Tongue (tissue), 2 donors: ENCODE data around the gene CDKN2AIPNL. TPM values are rescaled to one million over a fixed set of nuclear protein-coding genes. Genes with fewer than 3 reads are reported as not detected.
"Not testable (repeated sequence)": the region's sequence is repeated elsewhere in the genome, so short reads cannot be mapped to it uniquely, and the experiment has no call there.

Source experiments
- DNase-seq: peaks from one replicate; pipeline ENCODE4 v3.0.0-alpha.2; 2015
- total RNA-seq: library from RNA; depleted of rRNA; stranded (reverse); fragments of >200 nt; gene quantifications from one replicate; pipeline ENCODE4 v1.2.3, GENCODE V29; 2014

CDKN2AIPNL gene
- total RNA-seq, 1 donor from 2014 or later: 23.7 TPM

DNA sequence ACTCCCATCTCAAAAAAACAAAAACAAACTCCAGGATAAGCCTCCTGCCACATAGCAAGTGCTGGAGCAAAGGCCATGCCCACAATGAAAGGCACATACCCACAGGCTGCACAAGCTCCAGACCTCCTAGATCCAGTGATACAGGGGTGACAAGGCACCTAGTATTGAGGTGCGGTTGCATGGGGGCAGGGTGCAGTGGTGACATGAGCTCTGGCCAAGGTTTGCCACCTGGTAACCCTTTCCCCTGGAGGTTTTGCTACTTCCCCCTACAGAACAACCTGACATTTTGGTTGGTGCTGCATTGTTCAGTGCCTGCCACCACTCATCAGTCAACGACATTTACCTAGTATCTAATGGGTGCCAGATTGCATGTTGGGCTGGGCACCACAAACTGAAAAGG is 14.5 kb downstream of the CDKN2AIPNL start:
- no peak for DNase-seq

- no peak for DNase-seq
These were observed 15.4 kb downstream of the CDKN2AIPNL start for GRCh38 chr5:134396274-134396673.

DNA sequence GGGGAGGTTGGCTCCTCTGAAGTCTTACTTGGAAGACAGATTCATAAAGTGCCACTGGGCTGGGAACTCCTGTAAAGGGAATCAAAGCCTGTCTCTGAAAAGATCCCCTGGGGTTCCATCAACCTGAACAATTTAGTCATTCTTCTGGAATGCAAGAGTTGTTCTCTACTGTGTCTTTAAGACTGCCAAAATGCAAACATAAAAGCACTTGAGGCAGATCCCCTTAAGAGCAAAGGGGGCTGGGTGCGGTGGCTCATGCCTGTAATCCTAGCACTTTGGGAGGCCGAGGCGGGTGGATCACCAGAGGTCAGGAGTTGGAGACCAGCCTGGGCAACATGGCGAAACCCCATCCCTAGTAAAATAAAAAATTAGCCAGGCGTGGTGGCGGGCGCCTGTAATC is 16.7 kb downstream of the CDKN2AIPNL start:
- DNase-seq: no peak

DNA sequence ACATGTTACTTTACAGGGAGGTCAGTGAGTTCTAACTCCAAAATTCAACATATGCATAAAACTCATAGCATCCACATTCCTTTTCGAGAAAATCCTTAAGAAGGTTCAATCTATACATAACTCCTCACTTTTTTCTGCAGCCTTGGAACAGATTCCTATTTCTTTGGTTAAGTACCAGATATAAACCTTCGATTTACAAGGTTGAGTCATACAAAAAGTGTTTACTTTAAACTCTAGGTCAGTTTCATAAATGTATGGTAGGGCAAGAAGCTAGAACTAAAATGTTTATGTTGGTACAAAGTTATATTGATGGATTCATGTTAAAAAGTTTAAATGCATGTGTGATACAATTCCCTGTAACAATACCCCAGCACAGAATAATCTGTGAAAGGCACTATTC is 19.4 kb downstream of the CDKN2AIPNL start:
- DNase-seq: no peak

GRCh38 chr5:134387443-134387842 is 24.2 kb downstream of the CDKN2AIPNL start:
- DNase-seq: no peak

GRCh38 chr5:134383980-134384697 is 27.5 kb downstream of the CDKN2AIPNL start:
- DNase-seq: no peak

DNA sequence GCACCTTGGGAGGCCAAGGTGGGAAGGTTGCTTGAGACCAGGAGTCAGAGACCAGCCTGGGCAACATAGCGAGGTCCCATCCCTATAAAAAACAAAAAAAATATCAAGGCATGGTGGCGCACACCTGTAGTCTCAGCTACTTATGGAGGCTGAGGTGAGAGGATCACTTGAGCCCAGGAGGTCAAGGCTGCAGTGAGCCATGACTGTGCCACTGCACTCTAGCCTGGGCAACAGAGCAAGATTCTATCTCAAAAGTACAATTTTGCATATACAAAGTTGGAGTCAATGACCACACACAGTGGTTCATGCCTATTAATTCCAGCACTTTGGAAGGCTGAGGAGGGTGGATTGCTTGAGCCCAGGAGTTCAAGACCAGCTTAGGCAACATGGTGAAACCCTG is 29.5 kb downstream of the CDKN2AIPNL start:
- DNase-seq: not testable (repeated sequence)

DNA sequence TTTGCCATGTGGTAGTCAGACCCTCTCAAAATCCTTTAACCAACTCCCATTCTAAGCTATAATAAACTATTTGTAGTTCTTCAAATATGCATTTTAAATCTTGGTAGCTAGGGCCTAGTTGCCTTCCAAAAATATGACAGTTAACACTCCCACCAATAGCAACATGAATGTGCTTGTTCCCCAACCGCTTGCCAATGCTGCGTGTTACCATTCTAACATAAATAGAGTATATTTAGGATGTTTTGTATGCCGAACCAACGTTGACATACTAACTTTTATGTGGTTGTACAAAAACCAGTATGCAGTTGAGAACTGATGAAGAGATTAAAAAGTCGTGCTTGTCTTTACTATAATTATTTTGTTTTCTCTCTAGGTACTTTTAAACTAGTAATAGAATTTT is 31.3 kb downstream of the CDKN2AIPNL start:
- DNase-seq: no peak

- no peak for DNase-seq
These were observed 37.4 kb downstream of the CDKN2AIPNL start for GRCh38 chr5:134374232-134374631.

DNA sequence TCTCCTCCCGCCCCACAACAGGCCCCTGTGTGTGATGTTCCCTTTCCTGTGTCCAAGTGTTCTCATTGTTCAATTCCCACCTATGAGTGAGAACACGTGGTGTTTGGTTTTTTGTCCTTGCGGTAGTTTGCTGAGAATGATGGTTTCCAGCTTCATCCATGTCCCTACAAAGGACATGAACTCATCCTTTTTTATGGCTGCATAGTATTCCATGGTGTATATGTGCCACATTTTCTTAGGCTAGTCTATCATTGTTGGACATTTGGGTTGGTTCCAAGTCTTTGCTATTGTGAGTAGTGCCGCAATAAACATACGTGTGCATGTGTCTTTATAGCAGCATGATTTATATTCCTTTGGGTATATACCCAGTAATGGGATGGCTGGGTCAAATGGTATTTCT is 38.0 kb downstream of the CDKN2AIPNL start:
- DNase-seq: not testable (repeated sequence)

- peak; percentile 81 for DNase-seq
These were observed 39.8 kb downstream of the CDKN2AIPNL start for GRCh38 chr5:134371834-134372340.

GRCh38 chr5:134370871-134371833 is 40.5 kb downstream of the CDKN2AIPNL start, which contains the start of gene UBE2B:
TSS of gene UBE2B (plus strand) at chr5:134371569. CDS start at chr5:134371596, 27 bp downstream.
- DNase-seq: peak; percentile 100

DNA sequence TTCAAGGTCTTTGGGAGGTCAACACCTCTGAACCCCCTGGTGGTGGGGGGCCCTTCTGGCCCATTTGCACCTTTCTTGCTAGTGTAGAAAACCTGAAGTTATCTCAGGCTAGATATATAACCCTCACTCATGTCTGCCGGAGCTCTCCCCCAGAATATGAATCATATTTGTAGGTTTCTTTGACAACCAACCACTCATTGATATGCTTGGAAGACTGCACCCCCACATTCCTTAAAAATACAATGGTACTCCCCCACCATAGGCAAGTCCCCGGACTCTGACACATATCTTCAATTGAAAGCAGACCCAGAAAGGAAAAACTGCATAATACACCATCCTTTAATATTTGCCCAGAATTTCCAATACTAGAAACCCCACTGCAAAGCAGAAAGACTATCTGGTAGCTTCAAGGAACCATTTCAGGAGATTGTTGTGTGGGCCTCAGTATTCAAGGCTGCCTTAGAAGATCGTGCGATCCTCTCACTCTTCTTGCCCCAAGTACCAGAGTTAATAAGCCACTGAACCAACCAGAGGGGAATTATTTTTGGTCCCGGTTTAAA is 41.3 kb downstream of the CDKN2AIPNL start:
- no peak for DNase-seq

DNA sequence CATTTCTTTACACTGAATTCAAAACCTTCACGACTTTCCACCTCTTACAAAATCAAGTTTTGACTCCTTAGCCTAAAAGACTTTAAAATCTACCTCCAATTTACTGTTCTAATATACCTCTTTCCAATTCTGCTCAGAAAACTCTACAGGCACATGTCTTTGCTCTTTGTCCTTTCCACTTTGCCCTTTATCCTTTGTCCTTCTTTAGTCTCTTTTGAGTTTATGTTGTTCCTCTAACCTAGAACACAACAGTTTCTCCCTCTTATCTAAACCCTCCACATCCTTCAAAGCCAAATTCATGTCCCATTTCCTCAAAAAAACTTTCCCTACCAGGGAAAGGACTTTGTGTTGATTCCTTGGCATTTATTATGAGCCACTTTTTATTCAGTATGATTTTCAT is 46.1 kb downstream of the CDKN2AIPNL start:
- no peak for DNase-seq

DNA sequence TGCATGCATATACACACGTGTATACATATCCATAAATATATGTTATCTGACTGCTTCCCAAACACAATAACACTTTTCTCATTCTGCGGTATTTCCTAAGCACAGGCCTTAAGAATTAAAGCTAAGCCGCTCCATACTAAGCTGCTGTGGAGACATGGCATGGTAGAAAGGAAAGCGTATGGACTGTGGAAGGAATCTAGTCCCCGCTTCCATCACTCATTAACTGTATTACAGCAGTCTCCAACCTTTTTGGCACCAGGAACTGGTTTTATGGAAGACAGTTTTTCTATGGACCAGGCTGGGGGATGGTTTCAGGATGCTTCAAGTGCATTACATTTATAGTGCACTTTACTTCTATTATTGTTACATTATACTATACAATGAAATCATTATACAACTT is 56.0 kb downstream of the CDKN2AIPNL start:
- DNase-seq: no peak

Other genes starting within 250 kb of the CDKN2AIPNL start
- 287 TPM for gene SKP1, start 234.9 kb downstream of the CDKN2AIPNL start, total RNA-seq
- gene PPP2CA, start 185.8 kb downstream of the CDKN2AIPNL start, total RNA-seq: 198 TPM
- gene CDKL3, start 44.7 kb downstream of the CDKN2AIPNL start, total RNA-seq: 4.5 TPM
- 69.4 TPM for gene UBE2B, start 40.3 kb downstream of the CDKN2AIPNL start, total RNA-seq
- 5.2 TPM for gene JADE2, start 113.8 kb upstream of the CDKN2AIPNL start, total RNA-seq
- 44.6 TPM for gene SAR1B, start 220.9 kb upstream of the CDKN2AIPNL start, total RNA-seq
- 31.7 TPM for gene SEC24A, start 236.9 kb upstream of the CDKN2AIPNL start, total RNA-seq